H9 (cell line): Measurements from ENCODE around the gene CDH18. TPM values are rescaled to one million over a fixed set of nuclear protein-coding genes. Genes with fewer than 3 reads are reported as not detected.

Experiments used
- DNase-seq: peaks from one replicate; pipeline ENCODE4 v3.0.0-alpha.2; 2017
- H2AFZ ChIP-seq: one replicate; pipeline ENCODE4 v1.6.1; 2013; ENCODE audit warnings: mild to moderate bottlenecking, low read length, control low read depth, moderate library complexity
- H2AK5ac ChIP-seq: 2 replicates; pipeline ENCODE4 v1.6.1; 2013; ENCODE audit warnings: low read length, control low read depth, mixed read lengths; ENCODE audit not compliant: insufficient read length
- H2BK120ac ChIP-seq: one replicate; pipeline ENCODE4 v1.6.1; 2013; ENCODE audit warnings: low read depth, mild to moderate bottlenecking, low read length, control low read depth, inconsistent platforms; ENCODE audit not compliant: poor library complexity, severe bottlenecking
- H2BK12ac ChIP-seq: 2 replicates; pipeline ENCODE4 v1.6.1; 2013; ENCODE audit warnings: low read length, control low read depth, mixed read lengths, low read depth; ENCODE audit not compliant: insufficient read length
- H2BK15ac ChIP-seq: 2 replicates; pipeline ENCODE4 v1.6.1; 2013; ENCODE audit warnings: low read depth, low read length, control low read depth
- H2BK20ac ChIP-seq: one replicate; pipeline ENCODE4 v1.6.1; 2013; ENCODE audit warnings: low read depth, mild to moderate bottlenecking, low read length, control low read depth, inconsistent platforms; ENCODE audit not compliant: poor library complexity, severe bottlenecking
- H2BK5ac ChIP-seq: 2 replicates; pipeline ENCODE4 v1.6.1; 2013; ENCODE audit warnings: low read length, control low read depth, mixed read lengths; ENCODE audit not compliant: insufficient read length
- H3K14ac ChIP-seq: 2 replicates; pipeline ENCODE4 v1.6.1; 2013; ENCODE audit warnings: low read length, control low read depth; ENCODE audit not compliant: insufficient read depth
- H3K18ac ChIP-seq: 2 replicates; pipeline ENCODE4 v1.6.1; 2013; ENCODE audit warnings: low read depth, mild to moderate bottlenecking, mixed read lengths, low read length, control low read depth; ENCODE audit not compliant: insufficient read length
- H3K23ac ChIP-seq: 2 replicates; pipeline ENCODE4 v1.6.1; 2013; ENCODE audit warnings: low read length, control low read depth, mixed read lengths, low read depth; ENCODE audit not compliant: insufficient read length
- H3K23me2 ChIP-seq: 2 replicates; pipeline ENCODE4 v1.6.1; 2013; ENCODE audit warnings: low read depth, mild to moderate bottlenecking, mixed read lengths, low read length, control low read depth; ENCODE audit not compliant: insufficient read length, poor library complexity, severe bottlenecking
- H3K27ac ChIP-seq: 2 replicates; pipeline ENCODE4 v1.5.1; 2013; ENCODE audit warnings: low read length, control low read depth, mixed read lengths, low read depth; ENCODE audit not compliant: insufficient read length
- H3K27me3 ChIP-seq: 2 replicates; pipeline ENCODE4 v1.6.1; 2013; ENCODE audit warnings: low read length, control low read depth, inconsistent platforms; ENCODE audit not compliant: insufficient read depth
- H3K4ac ChIP-seq: 2 replicates; pipeline ENCODE4 v1.6.1; 2013; ENCODE audit warnings: low read depth, mild to moderate bottlenecking, control low read depth, inconsistent platforms, low read length, moderate library complexity
- H3K4me1 ChIP-seq: 2 replicates; pipeline ENCODE4 v1.6.1; 2013; ENCODE audit warnings: low read length, control low read depth, inconsistent platforms; ENCODE audit not compliant: insufficient read depth
- H3K4me2 ChIP-seq: 2 replicates; pipeline ENCODE4 v1.6.1; 2013; ENCODE audit warnings: low read length, control low read depth, mixed read lengths; ENCODE audit not compliant: insufficient read length, insufficient read depth
- H3K56ac ChIP-seq: 2 replicates; pipeline ENCODE4 v1.6.1; 2013; ENCODE audit warnings: low read depth, mild to moderate bottlenecking, mixed read lengths, low read length, control low read depth; ENCODE audit not compliant: insufficient read length
- H3K79me1 ChIP-seq: 2 replicates; pipeline ENCODE4 v1.6.1; 2013; ENCODE audit warnings: low read depth, mild to moderate bottlenecking, moderate library complexity, low read length, control low read depth, inconsistent platforms; ENCODE audit not compliant: insufficient read depth, poor library complexity, severe bottlenecking
- H3K79me2 ChIP-seq: 2 replicates; pipeline ENCODE4 v1.6.1; 2013; ENCODE audit warnings: low read length, control low read depth, inconsistent platforms; ENCODE audit not compliant: insufficient read depth
- H3K9ac ChIP-seq: 2 replicates; pipeline ENCODE4 v1.6.1; 2013; ENCODE audit warnings: low read length, control low read depth, mixed read lengths; ENCODE audit not compliant: insufficient read length; ENCODE audit errors: extremely low read depth
- H3K9me3 ChIP-seq: one replicate; pipeline ENCODE4 v1.6.1; 2013; ENCODE audit warnings: low read depth, low read length, inconsistent platforms; ENCODE audit not compliant: control insufficient read depth
- H3T11ph ChIP-seq: one replicate; pipeline ENCODE4 v1.6.1; 2013; ENCODE audit warnings: mild to moderate bottlenecking, low read length, control low read depth, inconsistent platforms
- H4K20me1 ChIP-seq: one replicate; pipeline ENCODE4 v1.6.1; 2013; ENCODE audit not compliant: control insufficient read depth, insufficient read length, insufficient read depth
- H4K5ac ChIP-seq: 2 replicates; pipeline ENCODE4 v1.6.1; 2013; ENCODE audit warnings: low read depth, mild to moderate bottlenecking, mixed read lengths, low read length, control low read depth; ENCODE audit not compliant: insufficient read length
- H4K8ac ChIP-seq: replicated peaks from 2 replicates; pipeline ENCODE4 v1.6.1; 2013; ENCODE audit warnings: low read length, control low read depth, mixed read lengths, low read depth; ENCODE audit not compliant: insufficient read length
- H4K91ac ChIP-seq: 2 replicates; pipeline ENCODE4 v1.6.1; 2013; ENCODE audit warnings: low read depth, mild to moderate bottlenecking, moderate library complexity, mixed read lengths, low read length, control low read depth; ENCODE audit not compliant: insufficient read length
- H3K27ac Mint-ChIP-seq, 3 experiments: 2 replicates in 2 of 3; 3 replicates in 1 of 3; pipeline ENCODE4 v1.8.0; 2020 to 2021; ENCODE audit warnings: mixed read lengths in 3 of 3, mild to moderate bottlenecking in 1 of 3, moderate library complexity in 1 of 3
- H3K27me3 Mint-ChIP-seq: 2 replicates; pipeline ENCODE4 v1.8.0; 2021; ENCODE audit warnings: low read depth, mild to moderate bottlenecking, moderate library complexity, mixed read lengths
- H3K36me3 Mint-ChIP-seq, 3 experiments: 2 replicates in 2 of 3; 3 replicates in 1 of 3; pipeline ENCODE4 v1.8.0; 2020 to 2021; ENCODE audit warnings: low read depth in 3 of 3, mixed read lengths in 3 of 3; ENCODE audit not compliant: insufficient read depth in 1 of 3
- H3K4me1 Mint-ChIP-seq, 2 experiments: 2 replicates each; pipeline ENCODE4 v1.8.0; 2020; ENCODE audit warnings: mixed read lengths in 2 of 2
- H3K4me3 Mint-ChIP-seq, 2 experiments: 2 replicates in 1 of 2; 3 replicates in 1 of 2; pipeline ENCODE4 v1.8.0; 2020 to 2021; ENCODE audit warnings: mild to moderate bottlenecking in 2 of 2, mixed read lengths in 2 of 2, moderate library complexity in 1 of 2
- H3K9me3 Mint-ChIP-seq, 2 experiments: 2 replicates in 1 of 2; 3 replicates in 1 of 2; pipeline ENCODE4 v1.8.0; 2020; ENCODE audit warnings: mild to moderate bottlenecking in 2 of 2, mixed read lengths in 2 of 2, moderate library complexity in 1 of 2
- CTCF ChIP-seq: fragments of 200-600 bp; sonication (generic); conservative IDR thresholded peaks from 3 replicates; pipeline ENCODE4 v1.8.0; 2021; ENCODE audit warnings: antibody characterized with exemption, mild to moderate bottlenecking
- WGBS: extraction: QIAGEN DNeasy Blood & Tissue Kit; methylation state at CpG from one replicate; pipeline ENCODE4 v1.1.7; 2013; ENCODE audit warnings: missing lambda C conversion rate, low lambda C conversion rate, mixed read lengths; ENCODE audit not compliant: insufficient read length; ENCODE audit errors: extremely low coverage; 5-methylcytosine and 5-hydroxymethylcytosine counted together
- total RNA-seq: library from RNA; stranded (reverse); gene quantifications from 2 replicates; pipeline ENCODE4 v1.2.1, GENCODE V29; 2021

Gene CDH18
- total RNA-seq, 1 experiment from 2014 or later: not detected

DNA sequence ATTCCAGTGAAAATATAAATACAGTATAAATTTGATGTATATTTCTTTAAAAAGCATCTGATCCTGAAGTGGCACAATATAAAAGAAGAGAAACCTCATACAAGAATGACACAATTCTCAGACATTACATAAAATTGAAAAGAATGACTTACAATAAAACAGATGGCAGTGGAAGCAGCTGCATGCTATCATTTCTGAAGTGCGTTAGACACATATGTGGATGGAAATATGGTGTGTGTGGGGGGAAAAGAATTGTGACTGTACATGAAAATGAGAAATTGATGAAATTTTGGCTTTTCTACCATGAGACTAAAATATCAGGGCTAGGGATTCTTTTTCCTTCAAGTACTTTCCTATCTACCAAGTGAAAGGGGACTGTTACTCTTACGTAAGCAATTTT lies 45.9 kb upstream of the CDH18 start:
- H3K23ac ChIP-seq: no peak overlapping the region
- no peak overlapping the region for H3K9ac ChIP-seq
- H4K8ac ChIP-seq: no peak overlapping the region
- no peak overlapping the region for H2BK120ac ChIP-seq
- H2BK12ac ChIP-seq: no peak overlapping the region
- H3K4me3 Mint-ChIP-seq: no peak overlapping the region
- no peak overlapping the region for H3K14ac ChIP-seq
- no peaks in the 10 kb centered on the region for H3K4me1 ChIP-seq
- H3K23me2 ChIP-seq: no peaks in the 10 kb centered on the region
- no peak for DNase-seq
- H3T11ph ChIP-seq: no peak overlapping the region
- no peak overlapping the region for H3K56ac ChIP-seq
- H2BK15ac ChIP-seq: no peak overlapping the region
- no peaks in the 10 kb centered on the region for H3K9me3 ChIP-seq
- no peak overlapping the region for H3K4me2 ChIP-seq
- no peak overlapping the region for H4K91ac ChIP-seq
- H3K27ac ChIP-seq: no peak overlapping the region
- no peaks in the 10 kb centered on the region for H3K27me3 Mint-ChIP-seq
- no peaks in the 10 kb centered on the region for H4K20me1 ChIP-seq
- no peak overlapping the region for H3K18ac ChIP-seq
- H3K4me1 Mint-ChIP-seq: no peaks in the 10 kb centered on the region
- H3K27me3 ChIP-seq: no peaks in the 10 kb centered on the region
- no peak overlapping the region for H2AK5ac ChIP-seq
- H3K27ac Mint-ChIP-seq: no peak overlapping the region
- H2BK5ac ChIP-seq: no peak overlapping the region
- peaks cover 0 to 4% (median 2%) of the 10 kb centered on the region in 3 experiments; a peak in 3 of 7 replicates for H3K36me3 Mint-ChIP-seq
- H4K5ac ChIP-seq: no peak overlapping the region
- no peaks in the 10 kb centered on the region for H3K79me2 ChIP-seq
- no peak overlapping the region for H2BK20ac ChIP-seq
- TF ChIP-seq CTCF: no peak
- no peak overlapping the region for H3K4ac ChIP-seq
- WGBS: no CpG with 5 or more reads among the region's 2 CpGs
- H3K79me1 ChIP-seq: no peaks in the 10 kb centered on the region
- H3K9me3 Mint-ChIP-seq: peaks cover 0 to 10% of the 10 kb centered on the region in 2 experiments; a peak in 3 of 5 replicates
- H2AFZ ChIP-seq: no peak overlapping the region
